COLO668 (cell line): ENCODE measurements around the gene ANKRD10.
"Not testable (repeated sequence)": the region's sequence is repeated elsewhere in the genome, so short reads cannot be mapped to it uniquely, and the experiment has no call there.

Experiments
- DNase-seq: peaks from one replicate; lab custom pipeline; 2025; ENCODE audit not compliant: unreplicated experiment; lab: John Stamatoyannopoulos, UW

Gene ANKRD10

DNA sequence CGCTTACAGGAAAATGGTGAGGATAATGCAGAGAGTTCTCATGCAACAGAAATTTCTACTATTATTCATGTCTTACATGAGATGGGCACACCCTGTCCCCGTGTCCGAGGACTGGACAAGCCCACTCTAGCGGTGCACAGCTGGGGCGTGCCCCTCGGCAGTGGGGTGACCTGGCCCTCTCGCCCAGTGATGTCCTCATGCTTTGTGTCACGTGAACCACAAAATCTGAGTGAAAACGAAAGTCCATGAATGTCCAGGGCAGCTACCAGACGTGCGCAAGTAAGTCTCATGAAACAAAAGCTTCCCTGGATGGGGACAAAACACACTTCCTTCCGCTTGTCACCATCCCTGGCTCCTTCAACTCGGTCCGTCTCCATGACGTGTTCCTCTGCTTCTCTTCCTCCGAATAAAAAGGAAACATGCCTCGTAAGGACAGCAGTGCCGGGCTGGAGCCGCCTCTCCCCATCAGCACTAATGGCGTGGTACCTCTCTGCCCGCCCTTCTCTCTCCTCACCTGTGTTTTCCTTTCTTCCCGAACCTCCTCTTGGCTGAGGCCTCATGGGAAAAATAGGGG, 45.6 kb downstream of the ANKRD10 start:
- DNase-seq, result peak; percentile 78

DNA sequence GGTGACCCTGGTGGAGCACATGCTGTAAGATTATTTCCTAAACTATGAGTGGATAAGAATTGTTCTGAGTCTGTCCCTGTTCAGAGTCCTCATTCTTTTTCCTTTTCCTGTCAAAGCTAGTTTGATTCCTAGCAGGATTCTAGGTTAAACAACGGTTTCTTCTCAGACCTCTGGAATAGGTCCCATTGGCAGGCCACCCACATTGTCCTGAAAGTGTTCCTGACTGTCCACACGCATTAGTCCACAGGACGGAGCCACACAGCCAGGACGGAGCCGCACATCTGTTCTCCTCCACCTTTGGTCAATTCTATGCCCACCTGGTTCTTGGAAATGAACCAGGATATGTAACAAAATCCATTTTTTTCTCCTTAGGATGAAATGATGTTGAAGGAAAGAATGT, 46.1 kb downstream of the ANKRD10 start:
- DNase-seq, result no peak

DNA sequence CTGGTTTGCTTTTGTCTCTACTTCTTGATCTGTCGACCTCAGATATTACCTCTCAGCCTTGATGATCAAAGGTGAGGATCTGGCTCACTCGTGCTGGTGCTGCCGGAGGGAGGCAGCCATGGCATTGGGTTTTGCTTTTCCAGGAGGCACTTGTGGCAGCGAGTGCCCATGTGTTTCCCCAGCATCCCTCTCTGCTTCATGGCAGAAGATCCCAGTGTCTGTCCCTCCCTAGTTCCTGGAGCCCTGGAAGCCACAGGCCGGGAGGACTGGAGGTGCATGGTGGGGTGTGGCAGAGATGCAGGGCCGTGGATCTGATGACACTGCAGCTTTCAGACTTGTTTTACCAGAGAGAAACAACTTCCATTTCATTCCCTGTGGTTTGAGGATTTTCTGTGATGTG, 47.5 kb downstream of the ANKRD10 start:
- no peak for DNase-seq

DNA sequence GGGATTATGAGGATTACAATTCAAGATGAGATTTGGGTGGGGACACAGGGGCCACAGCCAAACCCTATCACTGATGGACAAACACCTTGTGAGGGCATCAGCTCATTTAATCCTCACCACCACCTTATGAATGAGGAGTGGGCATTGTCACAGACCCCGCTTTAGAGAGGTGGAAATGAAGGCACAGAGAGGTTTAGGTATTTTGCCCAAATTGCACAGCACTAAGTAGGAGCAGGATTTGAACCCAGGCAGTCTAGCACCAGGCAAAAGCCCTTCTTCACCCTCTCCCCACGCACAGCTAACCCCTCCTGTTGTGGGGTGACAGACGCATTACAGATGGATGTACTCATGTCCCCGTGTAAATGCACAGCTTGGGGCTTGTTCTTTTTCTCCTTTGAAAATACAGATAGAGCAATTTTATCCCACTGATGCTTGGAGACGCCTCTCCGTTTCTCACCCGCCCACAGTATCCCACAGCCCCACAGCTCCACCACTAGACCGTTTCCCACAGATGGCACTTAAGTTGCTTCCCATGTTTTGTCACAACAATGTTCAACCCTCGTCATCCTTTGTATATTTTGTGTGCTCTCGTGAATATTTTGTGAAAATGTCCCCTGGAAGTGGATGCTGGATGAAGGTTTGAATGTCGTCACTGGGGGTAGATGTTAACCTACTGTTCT, 48.2 kb downstream of the ANKRD10 start:
- DNase-seq, result no peak

DNA sequence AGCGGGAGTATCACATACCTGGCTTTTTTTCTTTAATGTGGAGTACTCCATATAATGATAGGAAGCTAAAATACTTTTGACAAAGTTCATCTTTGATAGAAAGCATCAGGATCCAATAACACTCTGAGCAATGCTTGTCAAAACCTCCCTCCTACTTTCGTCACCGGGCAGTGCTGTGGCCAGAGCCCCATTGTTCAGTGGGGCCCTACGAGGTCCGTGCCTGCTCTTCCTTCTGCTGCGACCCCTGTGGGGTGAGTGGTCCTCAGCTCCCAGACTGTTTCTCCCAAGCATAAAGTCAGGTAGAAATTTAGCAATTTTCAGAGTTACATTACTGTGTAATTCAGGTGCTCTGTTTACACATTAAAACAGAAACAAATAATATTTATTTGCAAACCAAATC, 51.2 kb downstream of the ANKRD10 start:
- no peak for DNase-seq

DNA sequence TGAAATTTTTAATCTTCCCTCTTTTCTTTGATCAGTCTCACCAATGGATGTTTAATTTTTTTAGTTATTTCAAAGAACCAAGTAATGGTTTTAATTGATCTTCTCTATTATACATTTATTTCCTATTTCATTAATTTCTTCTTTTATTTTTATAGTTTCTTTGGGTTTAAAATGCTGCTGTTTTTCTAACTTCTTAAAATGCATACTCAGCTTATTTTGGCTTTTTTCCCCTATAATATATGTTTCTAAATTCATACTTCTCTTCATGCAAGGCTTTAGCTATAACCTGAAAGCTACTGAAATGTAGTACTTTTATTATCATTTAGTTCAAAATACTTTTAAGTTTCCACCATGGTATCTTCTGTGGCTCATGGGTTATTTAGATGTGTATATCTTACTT, 53.9 kb downstream of the ANKRD10 start:
- no peak for DNase-seq

DNA sequence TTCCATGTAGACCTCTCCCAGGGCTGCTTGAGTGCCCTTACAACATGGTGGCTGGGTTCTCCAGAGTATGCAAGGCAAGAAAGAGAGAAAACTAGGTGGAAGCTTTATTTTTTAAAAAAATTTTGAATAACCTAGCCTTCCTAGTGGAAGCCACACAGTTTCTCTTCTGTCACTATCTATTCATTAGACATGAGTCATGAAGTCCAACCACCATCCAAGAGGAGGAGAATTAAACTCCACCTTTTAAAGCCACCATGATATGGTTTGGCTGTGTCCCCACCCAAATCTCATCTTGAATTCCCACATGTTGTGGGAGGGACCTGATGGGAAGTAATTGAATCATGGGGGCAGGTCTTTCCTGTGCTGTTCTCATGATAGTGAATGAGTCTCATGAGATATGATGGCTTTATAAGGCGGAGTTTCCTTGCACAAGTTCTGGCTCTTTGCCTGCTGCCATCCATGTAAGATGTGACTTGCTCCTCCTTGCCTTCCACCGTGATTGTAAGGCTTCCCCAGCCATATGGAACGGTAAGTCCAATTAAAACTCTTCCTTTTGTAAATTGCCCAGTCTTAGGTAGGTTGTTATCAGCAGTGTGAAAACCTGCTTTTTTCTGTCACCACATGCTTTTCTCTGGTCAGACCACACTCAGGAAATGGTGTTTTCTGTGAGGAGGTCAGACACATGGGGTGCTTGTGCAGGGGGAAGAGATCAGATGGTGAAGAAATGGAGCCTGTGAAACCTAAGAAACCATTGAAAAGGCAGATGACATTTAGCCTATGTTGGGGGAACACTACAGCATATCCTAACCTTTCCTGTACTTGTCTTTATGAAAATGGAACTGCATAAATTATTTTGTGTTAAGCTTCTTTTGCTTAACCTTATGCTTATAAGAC, 57.7 kb downstream of the ANKRD10 start:
- DNase-seq, result no peak

DNA sequence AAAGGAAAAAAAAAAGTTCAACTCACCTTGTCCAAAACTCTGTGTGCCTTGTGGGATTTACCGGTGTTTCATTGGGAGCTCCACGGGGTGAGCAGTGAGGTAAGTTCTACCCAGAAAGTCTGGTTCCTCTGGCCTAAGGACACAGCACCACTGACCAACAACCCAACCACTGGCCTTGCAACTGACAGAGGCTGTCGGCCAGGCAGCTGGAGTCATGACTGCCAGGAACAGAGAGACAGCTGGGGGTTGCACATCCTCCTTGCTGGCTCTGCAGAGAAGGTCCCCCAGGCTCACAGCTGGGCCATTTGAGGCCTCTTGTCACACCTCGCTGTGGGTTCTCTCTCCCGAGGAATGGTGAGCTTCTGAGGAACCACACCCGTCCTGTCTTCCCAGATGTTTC, 59.5 kb downstream of the ANKRD10 start:
- no peak for DNase-seq

DNA sequence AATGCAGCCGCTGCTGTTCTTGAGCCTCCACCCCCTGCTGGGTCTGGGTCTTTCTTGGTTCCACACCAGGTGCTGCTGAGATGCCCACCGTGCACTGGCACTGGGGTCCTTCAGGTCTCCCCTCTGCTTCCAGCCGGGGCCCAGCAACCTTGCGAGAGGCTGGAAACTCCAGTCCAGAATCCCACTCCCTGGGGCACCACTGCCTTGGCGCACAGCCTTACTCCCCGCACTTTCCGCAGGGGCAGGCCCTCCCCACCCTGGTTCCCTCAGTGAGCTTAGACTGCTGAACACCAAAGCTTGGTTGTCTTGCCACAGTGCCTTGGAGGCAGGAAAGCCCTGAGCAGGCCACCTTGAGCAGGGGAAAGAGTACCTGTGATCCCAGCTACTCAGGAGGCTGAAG, 60.0 kb downstream of the ANKRD10 start:
- no peak for DNase-seq

DNA sequence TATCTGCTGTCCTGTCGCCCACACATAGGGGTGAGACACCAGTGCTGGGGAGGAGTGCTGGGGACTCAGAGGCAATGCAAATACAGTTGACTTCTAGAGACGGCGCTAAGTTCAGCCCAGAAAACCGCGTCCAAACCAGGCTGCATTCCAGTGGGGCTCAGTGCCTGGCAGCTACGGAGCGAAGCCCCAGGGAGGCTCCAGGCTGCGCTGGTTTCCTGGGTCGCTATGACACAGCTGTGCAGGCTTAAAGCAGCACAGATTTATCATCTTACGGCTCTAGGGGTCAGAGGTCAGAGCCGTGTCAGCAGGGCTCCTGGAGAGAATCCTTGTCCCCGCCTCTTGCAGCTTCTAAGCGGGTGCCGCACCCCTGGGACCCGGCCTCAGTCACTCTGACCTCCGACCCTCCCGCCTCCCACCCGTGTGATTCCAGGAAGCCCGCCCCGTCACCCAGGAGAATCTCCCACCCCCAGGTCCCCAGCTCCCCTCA, 61.6 kb downstream of the ANKRD10 start:
- no peak for DNase-seq

DNA sequence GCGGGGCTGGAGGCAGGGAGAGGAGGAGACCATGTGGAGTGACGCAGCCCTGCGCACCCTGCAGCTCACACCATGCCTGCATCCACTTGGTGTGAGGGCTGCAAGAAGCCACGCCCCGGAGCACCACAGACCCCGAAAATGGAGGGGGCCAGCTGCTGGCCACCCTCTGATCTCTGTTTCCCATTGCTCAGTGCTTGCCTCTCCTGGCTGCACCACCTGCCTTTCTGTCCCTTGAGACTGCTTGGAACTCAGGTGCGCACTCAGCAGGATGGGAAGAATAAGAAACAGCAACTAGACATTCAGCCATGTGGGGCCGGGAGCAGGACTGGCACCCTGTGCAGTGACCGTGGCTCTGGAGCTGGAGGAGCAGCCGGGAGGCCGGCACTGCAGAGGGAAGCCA, 64.0 kb downstream of the ANKRD10 start:
- no peak for DNase-seq

DNA sequence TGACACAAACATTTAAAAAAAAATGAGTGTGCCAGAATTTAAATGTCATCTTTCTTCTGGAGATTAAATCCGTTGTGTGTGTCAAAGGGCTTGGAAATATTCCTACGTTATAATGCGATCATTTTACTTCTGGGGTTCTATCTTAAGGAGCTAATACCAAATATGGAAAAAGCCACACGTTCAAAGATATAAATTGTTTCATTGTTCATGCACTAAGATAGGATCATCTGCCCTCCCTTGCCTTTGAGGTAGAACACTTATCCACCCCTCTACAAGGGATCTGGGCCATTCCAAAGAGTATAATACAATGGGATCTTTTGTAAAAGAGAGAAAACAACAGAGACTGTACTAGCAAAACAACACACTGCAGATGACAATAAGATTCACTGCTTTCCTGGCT, 64.9 kb downstream of the ANKRD10 start:
- no peak for DNase-seq

DNA sequence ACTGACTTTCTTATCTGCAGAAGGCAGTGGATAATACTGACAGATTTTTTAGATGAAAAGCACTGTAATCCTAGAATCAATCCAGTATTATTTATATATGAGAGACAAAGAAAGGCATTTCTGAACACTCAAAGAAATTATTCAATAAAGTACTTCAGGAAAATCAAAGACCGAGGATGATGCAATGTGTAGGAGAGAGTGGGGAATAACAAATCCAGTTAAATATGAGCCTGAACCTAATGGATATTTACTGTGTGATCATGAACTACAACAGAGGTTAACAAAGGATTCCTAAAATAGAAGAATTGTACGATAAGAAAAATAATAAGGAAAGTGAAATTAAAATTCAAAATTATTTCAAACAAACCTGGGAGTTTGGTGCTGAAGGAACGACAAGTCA, 69.3 kb downstream of the ANKRD10 start:
- no peak for DNase-seq

DNA sequence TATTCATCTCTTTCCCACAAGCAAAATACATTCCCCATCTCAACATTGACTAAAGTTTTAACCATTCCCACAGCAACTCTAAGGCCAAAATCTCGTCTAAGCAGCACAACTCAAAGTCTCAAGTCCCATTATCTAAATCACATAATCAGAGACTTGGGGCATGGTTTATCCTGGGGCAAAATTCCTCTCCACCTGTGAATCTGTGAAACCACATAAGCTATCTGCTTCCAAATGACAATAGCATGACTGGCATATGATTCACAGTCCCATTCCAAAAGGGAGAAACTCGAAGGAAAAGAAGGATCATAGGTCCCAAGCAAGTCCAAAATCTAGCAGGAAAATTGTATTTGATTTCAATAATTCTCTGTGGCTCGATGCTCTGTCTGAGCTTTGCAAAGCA, 73.0 kb downstream of the ANKRD10 start:
- no peak for DNase-seq

DNA sequence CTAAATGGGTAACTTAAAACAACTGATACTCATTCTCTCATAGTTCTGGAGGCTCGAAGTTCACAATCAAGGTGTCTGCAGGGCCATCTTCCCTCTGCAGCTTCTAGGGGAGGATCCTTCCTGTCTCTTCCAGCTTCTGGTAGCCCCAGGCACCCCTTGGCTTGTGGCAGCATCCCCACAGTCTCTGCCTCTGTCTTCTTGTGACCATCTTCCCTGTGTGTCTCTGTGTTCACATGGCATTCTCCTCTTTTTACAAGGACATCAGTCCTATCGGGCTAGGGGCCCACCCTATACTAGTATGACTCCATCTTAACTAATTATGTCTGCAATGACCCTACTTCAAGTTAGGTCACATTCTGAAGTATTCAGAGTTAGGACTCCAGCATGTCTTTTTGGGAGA, 73.5 kb downstream of the ANKRD10 start:
- no peak for DNase-seq

DNA sequence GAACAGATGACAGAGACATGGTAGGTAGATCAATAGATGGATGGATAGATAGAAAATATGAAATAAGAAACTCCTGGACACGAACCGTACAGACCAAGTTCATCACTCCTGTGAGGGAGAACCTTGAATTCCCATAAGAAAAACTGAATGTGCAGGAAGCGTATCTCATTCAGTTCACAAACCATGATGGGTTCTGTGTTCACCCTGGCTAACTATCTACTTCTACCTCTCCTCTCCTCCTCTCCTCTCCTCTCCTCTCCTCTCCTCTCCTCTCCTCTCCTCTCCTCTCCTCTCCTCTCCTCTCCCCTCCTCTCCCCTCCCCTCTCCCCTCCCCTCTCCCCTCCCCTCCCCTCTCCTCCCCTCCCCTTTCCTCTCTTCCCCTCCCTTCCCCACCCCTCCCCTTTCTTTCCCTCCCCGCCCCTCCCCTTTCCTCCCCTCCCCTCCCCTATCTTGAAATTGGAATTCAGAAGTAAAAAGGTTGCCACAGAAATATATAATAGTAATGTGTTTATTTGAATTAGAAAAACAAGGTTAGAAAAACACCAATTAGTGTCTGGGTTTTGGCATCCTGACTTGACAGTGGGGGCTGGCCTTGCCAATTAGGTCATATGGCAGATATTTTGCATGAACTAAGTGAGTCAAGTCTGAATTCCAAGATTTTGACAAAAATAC, 75.9 kb downstream of the ANKRD10 start:
- no peak for DNase-seq

DNA sequence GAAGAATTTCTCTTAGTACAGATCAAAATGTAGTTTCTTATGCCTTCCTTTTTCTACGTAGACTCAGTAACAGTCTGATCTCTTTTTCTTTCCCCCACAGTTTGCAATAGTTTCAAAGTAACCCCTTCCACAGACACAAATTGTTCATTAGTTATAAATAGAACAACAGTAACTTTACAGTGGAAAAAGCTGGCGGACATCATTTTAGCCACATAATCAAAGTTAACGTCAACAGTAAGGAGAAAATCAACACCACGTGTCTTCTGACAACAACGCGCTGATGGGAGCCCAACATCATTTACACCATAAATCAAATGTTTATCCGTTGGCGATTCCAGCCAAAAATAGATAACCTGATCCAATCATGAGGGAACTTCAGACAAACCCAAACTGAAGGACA, 76.8 kb downstream of the ANKRD10 start:
- DNase-seq, result no peak

DNA sequence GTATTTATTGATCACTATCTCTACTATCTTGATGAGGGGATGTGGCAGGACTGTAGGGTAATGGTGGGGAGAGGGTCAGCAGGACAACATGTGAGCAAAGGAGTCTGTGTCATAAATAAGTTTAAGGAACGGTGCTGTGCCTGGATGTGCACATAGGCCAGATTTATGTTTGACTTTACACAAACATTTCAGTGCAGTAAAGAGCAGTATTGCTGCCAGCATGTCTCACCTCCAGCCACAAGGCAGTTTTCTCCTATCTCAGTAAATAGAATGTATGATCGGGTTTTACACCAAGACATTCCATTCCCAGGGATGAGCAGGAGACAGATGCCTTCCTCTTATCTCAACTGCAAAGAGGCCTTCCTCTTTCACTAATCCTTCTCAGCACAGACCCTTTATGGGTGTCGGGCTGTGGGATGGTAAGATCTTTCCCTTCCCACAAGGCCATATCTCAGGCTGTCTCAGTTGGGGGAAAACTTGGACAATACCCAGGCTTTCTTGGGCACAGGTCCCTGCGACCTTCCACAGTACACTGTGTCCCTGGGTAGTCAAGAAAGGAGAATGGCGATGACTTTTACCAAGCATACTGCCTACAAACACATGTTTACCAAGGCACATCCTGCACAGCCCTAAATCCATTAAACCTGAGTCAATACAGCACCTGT, 77.3 kb downstream of the ANKRD10 start:
- not testable (repeated sequence) for DNase-seq

DNA sequence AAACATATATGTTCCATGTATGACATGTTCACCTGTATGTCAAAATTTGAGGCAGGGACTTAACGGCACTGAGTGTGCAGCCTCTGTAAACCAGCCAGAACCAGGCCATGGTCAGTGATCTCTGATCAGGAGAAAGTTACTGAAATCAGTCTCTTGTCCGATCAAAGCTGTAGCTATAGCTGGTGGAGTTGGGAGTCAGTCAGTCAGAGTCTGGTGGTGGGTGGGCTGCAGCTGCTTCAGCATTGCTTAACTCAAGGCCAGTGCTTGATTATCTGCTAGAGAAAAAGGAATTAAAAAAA, 78.3 kb downstream of the ANKRD10 start:
- DNase-seq, result no peak

DNA sequence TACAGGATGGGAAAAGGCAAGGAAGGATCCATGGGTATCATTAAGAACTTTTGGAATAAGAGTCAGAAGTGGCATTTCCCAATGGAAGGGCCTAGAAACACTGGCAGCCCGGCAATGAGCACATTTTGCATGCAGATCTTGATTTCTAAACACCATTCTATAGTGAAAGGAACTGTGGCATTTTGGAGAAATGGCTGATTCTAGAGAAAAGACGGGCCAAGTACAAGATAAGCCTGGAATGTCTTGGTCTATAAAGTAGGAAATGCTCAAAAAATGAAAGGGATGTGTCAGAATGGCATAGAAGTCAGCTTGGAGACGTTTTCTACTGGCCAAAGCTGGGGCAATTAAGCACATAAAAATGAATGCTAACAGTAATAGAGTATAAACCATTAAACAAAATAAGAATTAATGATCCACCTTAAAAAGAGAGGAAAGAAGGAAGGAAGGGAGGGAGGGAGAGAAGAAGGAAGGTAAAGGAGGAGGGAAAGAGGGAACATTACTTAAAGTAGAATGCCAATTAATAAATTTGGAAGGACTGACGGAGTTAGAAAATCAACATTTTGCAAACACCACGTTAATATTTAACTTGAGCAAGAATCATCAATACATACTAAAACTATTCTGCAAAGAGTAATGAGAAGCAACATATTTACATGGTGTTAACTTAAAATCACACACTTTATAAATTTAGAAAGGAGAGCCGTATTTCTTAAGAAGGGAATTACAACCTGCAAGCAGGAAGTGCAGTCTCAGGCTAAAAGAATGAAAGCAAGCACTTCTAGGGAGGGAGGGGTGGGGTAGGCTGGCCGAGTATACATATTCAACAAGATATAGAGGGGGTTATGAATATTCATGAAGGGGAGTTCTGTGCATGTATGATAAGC, 78.9 kb downstream of the ANKRD10 start:
- no peak for DNase-seq
